Neural cell (in vitro differentiated cells): ENCODE results near the gene PARD3B. TPM values are rescaled to one million over a fixed set of nuclear protein-coding genes. Genes with fewer than 3 reads are reported as not detected.

ENCODE experiments used
- H2AFZ ChIP-seq: fragments of 200-600, 300-800 bp; sonication (generic), shearing (Covaris generic); 2 replicates; pipeline ENCODE4 v1.6.0; 2014; ENCODE audit warnings: low read depth, mild to moderate bottlenecking, antibody characterized with exemption, low read length, moderate library complexity
- H3F3A ChIP-seq: fragments of 200-600 bp; shearing (Covaris generic); 2 replicates; pipeline ENCODE4 v1.6.1; 2016; ENCODE audit warnings: mild to moderate bottlenecking, moderate library complexity, mixed read lengths, antibody characterized with exemption, low read length; ENCODE audit not compliant: insufficient read depth, poor library complexity, severe bottlenecking
- H3K27ac ChIP-seq: fragments of 200-600, 300-800 bp; sonication (generic), shearing (Covaris generic); 2 replicates; pipeline ENCODE4 v1.5.1; 2014; ENCODE audit warnings: mild to moderate bottlenecking, low read length, moderate library complexity
- H3K27me3 ChIP-seq: fragments of 300-800, 200-600 bp; sonication (generic), shearing (Covaris generic); 2 replicates; pipeline ENCODE4 v1.6.0; 2014; ENCODE audit warnings: mild to moderate bottlenecking, low read depth, low read length, moderate library complexity; ENCODE audit not compliant: insufficient read depth
- H3K36me3 ChIP-seq: fragments of 300-800, 200-600 bp; sonication (generic), shearing (Covaris generic); 2 replicates; pipeline ENCODE4 v1.5.1; 2014; ENCODE audit warnings: mild to moderate bottlenecking, antibody characterized with exemption, low read length, moderate library complexity; ENCODE audit not compliant: insufficient read depth
- H3K4me2 ChIP-seq: fragments of 300-800, 200-600 bp; sonication (generic), shearing (Covaris generic); 2 replicates; pipeline ENCODE4 v1.6.0; 2014; ENCODE audit warnings: mild to moderate bottlenecking, low read length
- H3K4me3 ChIP-seq: fragments of 300-800, 200-600 bp; sonication (generic), shearing (Covaris generic); 2 replicates; pipeline ENCODE4 v1.5.1; 2014; ENCODE audit warnings: mild to moderate bottlenecking, low read length, moderate library complexity
- H3K79me2 ChIP-seq: fragments of 200-600 bp; shearing (Covaris generic); replicated peaks from 2 replicates; pipeline ENCODE4 v1.6.0; 2014; ENCODE audit warnings: mild to moderate bottlenecking, low read length, moderate library complexity; ENCODE audit not compliant: insufficient read depth
- H3K9ac ChIP-seq: fragments of 300-800, 200-600 bp; sonication (generic), shearing (Covaris generic); 2 replicates; pipeline ENCODE4 v1.6.1; 2016; ENCODE audit warnings: mild to moderate bottlenecking, low read length, mixed read lengths
- H3K9me2 ChIP-seq: fragments of 200-600 bp; shearing (Covaris generic); 2 replicates; pipeline ENCODE4 v1.6.1; 2016; ENCODE audit warnings: mild to moderate bottlenecking, low read length, mixed read lengths; ENCODE audit not compliant: insufficient read depth
- H3K9me3 ChIP-seq: fragments of 200-600, 300-800 bp; sonication (generic), shearing (Covaris generic); 2 replicates; pipeline ENCODE4 v1.6.1; 2016; ENCODE audit warnings: mild to moderate bottlenecking, mixed run types, low read length, moderate library complexity, mixed read lengths
- H4K20me1 ChIP-seq: fragments of 200-600 bp; shearing (Covaris generic); 2 replicates; pipeline ENCODE4 v1.6.1; 2016; ENCODE audit warnings: mild to moderate bottlenecking, mixed run types; ENCODE audit not compliant: insufficient read depth
- EP300 ChIP-seq: fragments of 450-650 bp; conservative IDR thresholded peaks from 2 replicates; pipeline ENCODE4 v1.6.1; 2014; ENCODE audit warnings: antibody characterized with exemption, mild to moderate bottlenecking, moderate library complexity; ENCODE audit not compliant: poor library complexity, severe bottlenecking
- EZH2 ChIP-seq: fragments of 200-600, 300-800 bp; shearing (Covaris generic), sonication (generic); IDR thresholded peaks from 2 replicates; pipeline ENCODE4 v1.6.1; 2014; ENCODE audit warnings: antibody characterized with exemption, low read length, borderline replicate concordance, mild to moderate bottlenecking; ENCODE audit not compliant: insufficient read depth, poor library complexity, severe bottlenecking
- MXI1 ChIP-seq: fragments of 450-650 bp; conservative IDR thresholded peaks from 2 replicates; pipeline ENCODE4 v1.6.1; 2014; ENCODE audit warnings: antibody characterized with exemption, mild to moderate bottlenecking; ENCODE audit not compliant: poor library complexity, severe bottlenecking
- POLR2AphosphoS5 ChIP-seq: IDR thresholded peaks from 2 replicates; pipeline ENCODE4 v1.6.1; 2012
- RAD21 ChIP-seq: fragments of 450-650 bp; conservative IDR thresholded peaks from 2 replicates; pipeline ENCODE4 v1.6.1; 2014; ENCODE audit warnings: antibody characterized with exemption, mild to moderate bottlenecking, moderate library complexity
- SMC3 ChIP-seq: fragments of 450-650 bp; conservative IDR thresholded peaks from 2 replicates; pipeline ENCODE4 v1.6.1; 2014; ENCODE audit warnings: antibody characterized with exemption, mild to moderate bottlenecking, moderate library complexity; ENCODE audit not compliant: poor library complexity
- TAF1 ChIP-seq: IDR thresholded peaks from 2 replicates; pipeline ENCODE4 v1.6.1; 2012; ENCODE audit warnings: low read depth
- polyA plus RNA-seq: library from polyadenylated mRNA; depleted of rRNA; stranded (reverse); fragments of >200 nt; gene quantifications from 2 replicates; pipeline ENCODE4 v1.2.3, GENCODE V29; 2014
- TF ChIP-seq, protein P1 (sequence below): IDR thresholded peaks from 2 replicates; pipeline ENCODE4 v1.6.1; 2012; ENCODE audit warnings: borderline replicate concordance
- TF ChIP-seq, protein P2 (sequence below): fragments of 450-650 bp; IDR thresholded peaks from 2 replicates; pipeline ENCODE4 v1.5.1; 2014; ENCODE audit warnings: antibody characterized with exemption, mild to moderate bottlenecking, moderate library complexity; ENCODE audit not compliant: poor library complexity, severe bottlenecking

Gene PARD3B
- polyA plus RNA-seq, 1 donor from 2014 or later = 0.54 TPM

DNA sequence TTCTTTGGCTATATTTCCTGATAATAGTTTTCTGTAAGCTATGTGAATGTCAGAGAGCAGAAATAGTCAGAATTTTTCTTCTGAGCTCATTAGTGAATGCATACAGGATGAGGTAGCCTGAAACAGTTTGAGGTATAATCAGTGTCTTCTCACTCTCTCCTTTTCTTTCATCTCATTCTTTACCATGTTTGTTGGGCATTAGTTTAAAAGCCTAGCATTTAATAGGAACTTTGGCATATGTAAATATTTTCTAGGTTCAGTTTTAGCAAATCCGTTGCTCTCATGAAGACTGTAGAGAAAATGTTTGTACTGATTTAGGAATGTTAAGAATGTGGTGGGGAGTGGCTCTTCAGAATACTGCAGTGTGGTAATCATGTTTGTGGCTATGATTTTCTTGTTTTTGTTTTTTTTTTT lies 119.4 kb downstream of the PARD3B start (continued):
- TF ChIP-seq, protein P1, sequence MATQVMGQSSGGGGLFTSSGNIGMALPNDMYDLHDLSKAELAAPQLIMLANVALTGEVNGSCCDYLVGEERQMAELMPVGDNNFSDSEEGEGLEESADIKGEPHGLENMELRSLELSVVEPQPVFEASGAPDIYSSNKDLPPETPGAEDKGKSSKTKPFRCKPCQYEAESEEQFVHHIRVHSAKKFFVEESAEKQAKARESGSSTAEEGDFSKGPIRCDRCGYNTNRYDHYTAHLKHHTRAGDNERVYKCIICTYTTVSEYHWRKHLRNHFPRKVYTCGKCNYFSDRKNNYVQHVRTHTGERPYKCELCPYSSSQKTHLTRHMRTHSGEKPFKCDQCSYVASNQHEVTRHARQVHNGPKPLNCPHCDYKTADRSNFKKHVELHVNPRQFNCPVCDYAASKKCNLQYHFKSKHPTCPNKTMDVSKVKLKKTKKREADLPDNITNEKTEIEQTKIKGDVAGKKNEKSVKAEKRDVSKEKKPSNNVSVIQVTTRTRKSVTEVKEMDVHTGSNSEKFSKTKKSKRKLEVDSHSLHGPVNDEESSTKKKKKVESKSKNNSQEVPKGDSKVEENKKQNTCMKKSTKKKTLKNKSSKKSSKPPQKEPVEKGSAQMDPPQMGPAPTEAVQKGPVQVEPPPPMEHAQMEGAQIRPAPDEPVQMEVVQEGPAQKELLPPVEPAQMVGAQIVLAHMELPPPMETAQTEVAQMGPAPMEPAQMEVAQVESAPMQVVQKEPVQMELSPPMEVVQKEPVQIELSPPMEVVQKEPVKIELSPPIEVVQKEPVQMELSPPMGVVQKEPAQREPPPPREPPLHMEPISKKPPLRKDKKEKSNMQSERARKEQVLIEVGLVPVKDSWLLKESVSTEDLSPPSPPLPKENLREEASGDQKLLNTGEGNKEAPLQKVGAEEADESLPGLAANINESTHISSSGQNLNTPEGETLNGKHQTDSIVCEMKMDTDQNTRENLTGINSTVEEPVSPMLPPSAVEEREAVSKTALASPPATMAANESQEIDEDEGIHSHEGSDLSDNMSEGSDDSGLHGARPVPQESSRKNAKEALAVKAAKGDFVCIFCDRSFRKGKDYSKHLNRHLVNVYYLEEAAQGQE = no peak
- TF ChIP-seq TAF1 = no peak

DNA sequence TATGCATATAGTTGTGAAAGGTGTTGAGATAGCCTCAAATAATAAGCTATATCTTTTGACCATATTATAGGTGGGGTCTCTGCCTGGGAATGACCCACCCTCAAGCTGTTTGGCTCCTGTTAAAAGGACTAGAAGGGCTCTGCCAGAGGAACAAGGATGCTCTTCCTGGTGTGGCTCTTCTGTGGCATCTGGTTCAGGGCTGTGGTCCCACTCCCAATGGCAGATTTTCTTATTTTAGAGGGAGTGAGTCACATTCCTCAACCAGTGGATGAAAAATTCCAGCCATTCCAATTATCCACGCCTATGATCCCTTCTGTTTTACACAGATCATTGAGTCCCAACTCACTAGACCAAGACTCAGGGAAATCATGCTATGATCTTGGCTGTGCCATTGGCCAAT lies 119.9 kb downstream of the PARD3B start:
- H3K27ac ChIP-seq = no peak overlapping the region
- H3K9ac ChIP-seq = no peak overlapping the region
- no peak overlapping the region for H3K4me2 ChIP-seq
- no peak overlapping the region for H2AFZ ChIP-seq
- no peaks in the 10 kb centered on the region for H4K20me1 ChIP-seq
- no peaks in the 10 kb centered on the region for H3K79me2 ChIP-seq
- no peaks in the 10 kb centered on the region for H3K27me3 ChIP-seq
- no peaks in the 10 kb centered on the region for H3K36me3 ChIP-seq
- H3K9me3 ChIP-seq = no peaks in the 10 kb centered on the region
- no peaks in the 10 kb centered on the region for H3K9me2 ChIP-seq
- TF ChIP-seq MXI1 = no peak
- TF ChIP-seq TAF1 = no peak
- TF ChIP-seq RAD21 = no peak
- TF ChIP-seq, protein P1 = no peak
- TF ChIP-seq, protein P2, sequence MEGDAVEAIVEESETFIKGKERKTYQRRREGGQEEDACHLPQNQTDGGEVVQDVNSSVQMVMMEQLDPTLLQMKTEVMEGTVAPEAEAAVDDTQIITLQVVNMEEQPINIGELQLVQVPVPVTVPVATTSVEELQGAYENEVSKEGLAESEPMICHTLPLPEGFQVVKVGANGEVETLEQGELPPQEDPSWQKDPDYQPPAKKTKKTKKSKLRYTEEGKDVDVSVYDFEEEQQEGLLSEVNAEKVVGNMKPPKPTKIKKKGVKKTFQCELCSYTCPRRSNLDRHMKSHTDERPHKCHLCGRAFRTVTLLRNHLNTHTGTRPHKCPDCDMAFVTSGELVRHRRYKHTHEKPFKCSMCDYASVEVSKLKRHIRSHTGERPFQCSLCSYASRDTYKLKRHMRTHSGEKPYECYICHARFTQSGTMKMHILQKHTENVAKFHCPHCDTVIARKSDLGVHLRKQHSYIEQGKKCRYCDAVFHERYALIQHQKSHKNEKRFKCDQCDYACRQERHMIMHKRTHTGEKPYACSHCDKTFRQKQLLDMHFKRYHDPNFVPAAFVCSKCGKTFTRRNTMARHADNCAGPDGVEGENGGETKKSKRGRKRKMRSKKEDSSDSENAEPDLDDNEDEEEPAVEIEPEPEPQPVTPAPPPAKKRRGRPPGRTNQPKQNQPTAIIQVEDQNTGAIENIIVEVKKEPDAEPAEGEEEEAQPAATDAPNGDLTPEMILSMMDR = no peak
- TF ChIP-seq EP300 = no peak
- TF ChIP-seq SMC3 = no peak
- TF ChIP-seq EZH2 = no peak
- no peak for TF ChIP-seq POLR2AphosphoS5
- no peak overlapping the region for H3K4me3 ChIP-seq
- no peaks in the 10 kb centered on the region for H3F3A ChIP-seq
